Stimulated activated CD4-positive, alpha-beta T cell treated with anti-CD3 and anti-CD28 coated beads, TNF-alpha, amount 100 ng/mL, for 1 hour (primary cell): ENCODE measurements around the gene LGALS3.

Source experiments
- DNase-seq, 3 donors: peaks; one replicate each; pipeline ENCODE4 v3.0.0-alpha.2; 2020; ENCODE audit warnings: low read depth in 3 of 3, low spot score in 1 of 3

LGALS3 gene

GRCh38 chr14:55188686-55189295, 59.7 kb downstream of the LGALS3 start:
- no peak for DNase-seq

GRCh38 chr14:55190906-55191202, 61.8 kb downstream of the LGALS3 start:
- DNase-seq: no peak

DNA sequence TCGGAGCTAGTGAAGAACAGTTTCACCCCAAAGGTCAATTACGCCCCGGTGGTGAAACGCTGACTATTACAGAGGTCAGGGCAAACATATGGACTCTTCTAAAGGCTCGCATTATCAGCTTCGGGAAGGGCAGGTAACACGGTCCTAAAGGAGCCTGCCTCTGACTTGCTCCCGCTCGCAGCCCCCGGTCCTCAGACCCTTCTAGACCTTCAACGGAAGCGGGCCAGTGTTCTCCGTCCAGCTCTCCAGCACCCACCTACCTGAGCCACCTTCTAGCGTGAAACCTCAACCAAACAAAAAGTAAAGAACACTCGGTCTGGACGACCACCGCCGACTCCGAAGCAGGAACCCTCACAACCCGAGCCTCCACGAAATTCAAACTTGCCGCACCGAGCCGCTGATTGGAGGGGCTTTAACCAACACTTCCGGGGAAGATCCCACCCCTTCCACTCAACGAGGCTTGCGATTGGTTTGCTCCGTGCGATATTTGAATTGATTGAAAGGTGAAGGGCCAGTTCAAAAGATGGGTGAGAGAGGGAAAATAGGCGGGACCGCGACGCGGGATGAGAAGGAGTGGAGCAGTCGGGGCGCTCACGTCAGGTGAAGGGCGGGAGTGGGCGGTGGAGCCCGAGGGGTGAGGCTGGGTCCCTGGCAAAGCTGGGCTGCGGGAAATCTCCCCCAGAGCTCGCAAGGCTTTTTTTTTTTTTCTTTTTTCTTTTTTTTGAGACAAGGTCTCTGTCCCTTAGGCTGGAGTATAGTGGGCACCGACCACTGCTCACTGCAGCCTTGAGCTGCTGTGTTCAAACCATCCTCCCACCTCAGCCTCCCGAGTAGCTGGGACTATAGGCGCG, 62.4 kb downstream of the LGALS3 start, which contains the start of gene DLGAP5:
DLGAP5 (minus strand) TSS at position 383 of the 851 bp plus-strand sequence. CDS start 2,406 bp downstream, outside the sequence.
- peak; percentile 64 to 71 (median 71) for DNase-seq

GRCh38 chr14:55192054-55192621, 63.1 kb downstream of the LGALS3 start:
- no peak for DNase-seq

- no peak for DNase-seq
These were observed 65.8 kb downstream of the LGALS3 start for GRCh38 chr14:55194656-55195355.
